UCSD-AML1 (cell line): ENCODE data around the gene HOXD9.
A peak's percentile ranks its signal among the peaks of the same experiment; 100 is the strongest.

Experiments used
- DNase-seq: peaks from one replicate; lab custom pipeline; 2025; ENCODE audit not compliant: unreplicated experiment; lab: John Stamatoyannopoulos, UW

HOXD9 gene

GRCh38 chr2:176122683-176123410 is at the start of gene HOXD9:
Gene HOXD9, plus strand, starts transcription at chr2:176122719. Its CDS starts 50 bp downstream, at chr2:176122769.
- no peak for DNase-seq

GRCh38 chr2:176072951-176073904 is 49.3 kb upstream of the HOXD9 start:
- DNase-seq, result no peak

GRCh38 chr2:176074919-176075425 is 47.5 kb upstream of the HOXD9 start:
- no peak for DNase-seq

- DNase-seq, result no peak
These were observed 47.0 kb upstream of the HOXD9 start for GRCh38 chr2:176075481-176075880.

GRCh38 chr2:176076063-176076462 is 46.5 kb upstream of the HOXD9 start:
- no peak for DNase-seq

- DNase-seq, result no peak
These were observed 45.7 kb upstream of the HOXD9 start for GRCh38 chr2:176076796-176077195.

GRCh38 chr2:176078541-176079284 is 43.8 kb upstream of the HOXD9 start:
- DNase-seq, result no peak

GRCh38 chr2:176079285-176079830 is 43.2 kb upstream of the HOXD9 start:
- DNase-seq, result no peak

- peak; percentile 16 for DNase-seq
These were observed 42.5 kb upstream of the HOXD9 start for GRCh38 chr2:176079831-176080539.

GRCh38 chr2:176080540-176081375 is 41.8 kb upstream of the HOXD9 start:
- no peak for DNase-seq

- no peak for DNase-seq
These were observed 41.1 kb upstream of the HOXD9 start for GRCh38 chr2:176081376-176081836.

- no peak for DNase-seq
These were observed 40.5 kb upstream of the HOXD9 start for GRCh38 chr2:176081837-176082524.

- no peak for DNase-seq
These were observed 40.0 kb upstream of the HOXD9 start for GRCh38 chr2:176082525-176082823.

GRCh38 chr2:176082824-176083751 is 39.4 kb upstream of the HOXD9 start:
- DNase-seq, result no peak

GRCh38 chr2:176083796-176084261 is 38.7 kb upstream of the HOXD9 start, which contains the start of gene EVX2:
Gene EVX2, minus strand, starts transcription at chr2:176083962. Its CDS starts 186 bp downstream, at chr2:176083776.
- no peak for DNase-seq

GRCh38 chr2:176084611-176085119 is 37.9 kb upstream of the HOXD9 start:
- no peak for DNase-seq

- DNase-seq, result no peak
These were observed 37.3 kb upstream of the HOXD9 start for GRCh38 chr2:176085120-176085788.
